Suppressor macrophage treated with lipopolysaccharide for 1 hour (primary cell): ENCODE data around the gene SYNPO2.

Source experiments
- DNase-seq, 3 donors: peaks; one replicate each; pipeline ENCODE4 v3.0.0-alpha.2; 2020 to 2022

The SYNPO2 gene

GRCh38 chr4:118935819-118936218 lies 47.2 kb downstream of the SYNPO2 start:
- peak in 2 of 3 donors; percentile 29 to 32 for DNase-seq

- DNase-seq = no peak
These were observed 47.8 kb downstream of the SYNPO2 start for GRCh38 chr4:118936406-118936805.

GRCh38 chr4:118939169-118939783 lies 50.6 kb downstream of the SYNPO2 start:
- DNase-seq = no peak

DNA sequence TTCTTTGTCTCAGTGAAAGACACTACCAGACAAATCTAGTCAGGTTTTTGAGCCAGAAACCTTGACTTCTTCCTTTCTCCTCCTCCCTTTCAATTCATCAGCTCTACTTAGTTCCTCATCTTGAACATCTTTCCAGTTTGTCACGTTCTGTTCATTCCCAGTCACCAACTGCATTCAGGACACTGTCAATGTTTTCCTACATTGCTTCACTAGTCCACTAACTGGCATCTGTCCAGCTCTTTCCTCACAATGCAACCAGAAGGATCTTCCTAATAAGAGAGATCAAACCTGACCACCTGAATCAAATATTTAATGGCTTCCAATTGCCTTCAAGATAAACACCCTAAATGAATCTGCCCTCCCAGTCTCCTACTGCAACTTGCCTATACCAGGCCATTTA lies 52.5 kb downstream of the SYNPO2 start:
- DNase-seq = no peak

- no peak for DNase-seq
These were observed 53.1 kb downstream of the SYNPO2 start for GRCh38 chr4:118941799-118942198.

DNA sequence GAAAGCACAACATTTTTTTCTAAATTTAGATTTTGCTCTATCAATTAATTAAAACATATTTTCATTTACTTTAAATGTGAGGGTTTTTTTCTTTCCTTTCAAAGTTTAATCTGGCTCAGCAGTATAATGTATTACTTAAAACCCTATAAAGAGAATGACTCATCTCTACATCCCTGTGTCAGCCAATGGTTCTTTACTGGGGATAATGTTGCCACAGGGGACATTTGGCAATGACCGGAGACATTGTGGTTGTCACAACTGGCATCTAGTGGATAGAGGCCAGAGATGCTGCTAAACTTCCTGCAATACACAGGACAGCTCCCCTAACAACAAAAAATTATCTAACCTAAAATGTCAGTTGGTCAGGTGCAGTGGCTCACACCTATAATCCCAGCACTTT lies 53.8 kb downstream of the SYNPO2 start:
- DNase-seq = peak; percentile 18 to 51 (median 46)

DNA sequence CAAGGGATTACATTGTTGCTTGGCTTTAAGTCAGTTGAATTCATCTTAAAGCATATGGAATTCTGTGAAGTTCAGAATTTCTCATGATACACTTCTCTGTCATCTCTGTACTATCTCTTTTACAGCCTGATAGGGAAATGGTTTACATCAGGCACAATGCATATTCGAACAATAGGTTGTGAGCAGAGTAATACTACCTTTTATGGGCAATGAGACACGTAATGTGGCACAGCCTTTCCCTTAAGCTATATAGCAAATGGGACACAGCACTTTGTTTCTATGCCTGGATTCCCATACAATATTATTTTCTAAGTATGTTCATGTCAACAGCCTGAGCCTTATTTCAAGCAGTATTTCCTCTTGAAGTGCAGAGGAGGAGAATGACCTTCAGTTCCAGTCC lies 58.4 kb downstream of the SYNPO2 start:
- no peak for DNase-seq

GRCh38 chr4:118948545-118949144 lies 60.0 kb downstream of the SYNPO2 start:
- DNase-seq = no peak

- DNase-seq = no peak
These were observed 61.6 kb downstream of the SYNPO2 start for GRCh38 chr4:118950224-118950623.

- no peak for DNase-seq
These were observed 62.4 kb downstream of the SYNPO2 start for GRCh38 chr4:118950929-118951570.

GRCh38 chr4:118953276-118953675 lies 64.6 kb downstream of the SYNPO2 start:
- no peak for DNase-seq

DNA sequence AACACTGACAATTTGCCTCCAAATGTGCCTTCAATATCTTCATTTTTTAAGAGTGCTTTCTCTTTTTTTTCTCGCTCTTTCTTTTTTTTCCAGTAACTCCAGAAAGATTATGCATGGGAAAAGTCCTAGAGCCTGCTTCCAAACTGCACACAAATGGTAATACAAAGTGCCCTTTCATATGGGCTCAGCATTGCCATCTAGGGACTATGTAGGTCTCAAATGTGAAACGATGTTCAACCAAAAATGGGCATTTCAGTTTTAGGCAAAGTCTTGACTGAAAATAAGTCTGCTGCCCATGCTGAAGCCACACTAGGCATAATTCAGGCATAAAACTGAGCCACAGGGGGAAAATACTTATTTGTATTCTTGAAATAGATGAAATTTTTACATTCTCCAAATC lies 65.6 kb downstream of the SYNPO2 start:
- DNase-seq = no peak

GRCh38 chr4:118955515-118955914 lies 66.9 kb downstream of the SYNPO2 start:
- DNase-seq = no peak

- DNase-seq = no peak
These were observed 69.2 kb downstream of the SYNPO2 start for GRCh38 chr4:118957722-118958445.

- DNase-seq = no peak
These were observed 73.9 kb downstream of the SYNPO2 start for GRCh38 chr4:118962540-118962939.

DNA sequence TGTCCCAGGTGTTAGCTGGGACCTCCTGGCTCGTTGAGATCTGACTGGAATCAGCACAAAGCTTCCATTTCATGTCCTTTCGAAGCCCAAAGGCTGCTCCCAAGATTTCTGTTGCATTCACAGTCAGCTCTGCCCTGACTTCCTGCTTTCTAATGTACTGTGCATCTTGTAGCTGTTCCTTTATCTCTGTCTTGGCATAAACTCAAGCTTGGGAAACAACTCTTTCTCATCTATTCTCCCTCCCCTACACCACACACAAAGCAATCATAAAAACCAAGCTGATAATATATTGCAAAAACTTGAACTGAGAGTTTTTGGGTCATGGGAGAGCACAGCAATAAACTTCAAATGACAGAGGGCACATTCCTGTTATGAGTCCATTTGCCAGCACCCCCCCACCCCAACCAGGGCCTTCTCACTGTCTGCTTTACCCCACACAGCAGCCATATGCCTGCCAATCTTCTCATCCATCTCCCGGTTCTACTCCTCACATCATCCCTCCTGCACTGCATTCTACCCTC lies 76.3 kb downstream of the SYNPO2 start:
- no peak for DNase-seq

DNA sequence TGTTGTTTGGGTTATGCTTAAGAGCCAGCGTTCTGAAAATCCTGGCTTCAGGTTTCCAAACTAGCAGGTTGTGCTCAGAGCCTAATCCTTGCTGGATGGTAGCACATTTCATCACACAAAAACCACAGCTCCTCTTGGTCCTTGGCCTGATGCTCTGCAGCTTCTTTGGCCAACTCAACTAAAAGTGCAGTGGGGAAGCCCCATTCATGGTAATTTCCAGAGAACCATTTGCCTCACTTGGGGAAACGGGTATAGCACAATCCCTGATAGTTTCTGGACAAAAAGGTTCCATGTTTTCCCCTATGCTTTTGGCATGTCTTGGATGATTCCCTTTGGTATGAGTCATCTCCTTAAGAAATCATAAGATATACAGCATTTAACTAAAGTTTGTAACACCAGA lies 78.7 kb downstream of the SYNPO2 start:
- DNase-seq = peak; percentile 55 to 75 (median 57)

DNA sequence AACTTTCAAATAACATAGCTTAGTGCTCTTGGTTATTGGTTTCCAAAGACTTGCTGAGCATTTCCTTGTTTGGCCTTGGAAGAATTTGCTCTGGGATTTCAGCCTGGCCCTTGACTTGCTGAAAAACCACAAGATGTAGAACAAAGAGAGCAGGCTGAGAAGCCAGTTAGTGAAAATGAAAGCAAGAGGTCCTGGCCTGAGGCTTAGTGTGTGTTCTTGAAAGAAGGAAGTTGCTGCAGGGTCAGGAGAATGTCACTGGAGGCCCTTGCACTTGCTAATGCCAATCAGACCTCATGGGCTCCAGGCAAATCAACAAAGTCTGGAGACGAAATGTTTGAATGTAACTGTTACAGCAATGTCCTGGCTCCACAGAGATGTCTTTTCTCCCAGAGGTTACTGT lies 79.4 kb downstream of the SYNPO2 start:
- DNase-seq = peak; percentile 73 to 81 (median 74)

- DNase-seq = no peak
These were observed 80.2 kb downstream of the SYNPO2 start for GRCh38 chr4:118968813-118969212.

- peak; percentile 44 to 52 (median 48) for DNase-seq
These were observed 80.7 kb downstream of the SYNPO2 start for GRCh38 chr4:118969359-118969758.

GRCh38 chr4:118972167-118972566 lies 83.5 kb downstream of the SYNPO2 start:
- DNase-seq = no peak

GRCh38 chr4:118973295-118973694 lies 84.6 kb downstream of the SYNPO2 start:
- no peak for DNase-seq

GRCh38 chr4:118974758-118975157 lies 86.1 kb downstream of the SYNPO2 start:
- peak in 2 of 3 donors; percentile 27 to 55 for DNase-seq
